ENCODE data around the gene PSMG4. TPM values are rescaled to one million over a fixed set of nuclear protein-coding genes. Genes with fewer than 3 reads are reported as not detected.

Gene PSMG4
- total RNA-seq, 1 experiment from 2014 or later = 145 TPM

GRCh38 chr6:3288711-3289663 is 30.2 kb downstream of the PSMG4 start:
- DNase-seq (ENCODE audit: low spot score) = no peak

- no peak for DNase-seq (ENCODE audit: low spot score)
Measured at GRCh38 chr6:3289664-3290055, 30.9 kb downstream of the PSMG4 start.

- DNase-seq (ENCODE audit: low spot score) = no peak
Measured at GRCh38 chr6:3290149-3290930, 31.6 kb downstream of the PSMG4 start.

GRCh38 chr6:3290931-3291211 is 32.1 kb downstream of the PSMG4 start:
- DNase-seq (ENCODE audit: low spot score) = no peak

GRCh38 chr6:3291346-3291745 is 32.6 kb downstream of the PSMG4 start:
- no peak for DNase-seq (ENCODE audit: low spot score)

GRCh38 chr6:3291987-3292386 is 33.2 kb downstream of the PSMG4 start:
- DNase-seq (ENCODE audit: low spot score) = no peak

GRCh38 chr6:3292431-3293197 is 33.9 kb downstream of the PSMG4 start:
- no peak for DNase-seq (ENCODE audit: low spot score)

- DNase-seq (ENCODE audit: low spot score) = no peak
Measured at GRCh38 chr6:3293271-3294155, 34.8 kb downstream of the PSMG4 start.

- DNase-seq (ENCODE audit: low spot score) = no peak
Measured at GRCh38 chr6:3294396-3294795, 35.6 kb downstream of the PSMG4 start.

- DNase-seq (ENCODE audit: low spot score) = peak; percentile 64
Measured at GRCh38 chr6:3294921-3295871, 36.4 kb downstream of the PSMG4 start.

- DNase-seq (ENCODE audit: low spot score) = no peak
Measured at GRCh38 chr6:3296078-3296477, 37.3 kb downstream of the PSMG4 start.

- DNase-seq (ENCODE audit: low spot score) = no peak
Measured at GRCh38 chr6:3296537-3296936, 37.8 kb downstream of the PSMG4 start.

GRCh38 chr6:3297006-3297405 is 38.3 kb downstream of the PSMG4 start:
- DNase-seq (ENCODE audit: low spot score) = no peak

- DNase-seq (ENCODE audit: low spot score) = no peak
Measured at GRCh38 chr6:3297909-3298308, 39.2 kb downstream of the PSMG4 start.

GRCh38 chr6:3299221-3299620 is 40.5 kb downstream of the PSMG4 start:
- no peak for DNase-seq (ENCODE audit: low spot score)

GRCh38 chr6:3301506-3301905 is 42.8 kb downstream of the PSMG4 start:
- no peak for DNase-seq (ENCODE audit: low spot score)

GRCh38 chr6:3303795-3304411 is 45.2 kb downstream of the PSMG4 start:
- DNase-seq (ENCODE audit: low spot score) = no peak

GRCh38 chr6:3304500-3305215 is 45.9 kb downstream of the PSMG4 start:
- DNase-seq (ENCODE audit: low spot score) = no peak

GRCh38 chr6:3305216-3305565 is 46.4 kb downstream of the PSMG4 start:
- DNase-seq (ENCODE audit: low spot score) = no peak
